Measurements from ENCODE around the gene DEFB118.

- TF ChIP-seq CTCF (IDR thresholded peaks at IDR 0.05; ENCODE audit: poor library complexity, severe bottlenecking) (no peak), POLR2AphosphoS5 (IDR thresholded peaks at IDR 0.05) (no peak), RAD21 (conservative IDR thresholded peaks at IDR 0.05) (no peak), EP300 (conservative IDR thresholded peaks at IDR 0.05; ENCODE audit: poor library complexity, severe bottlenecking) (no peak), REST (IDR thresholded peaks at IDR 0.05; ENCODE audit: borderline replicate concordance) (no peak), MXI1 (conservative IDR thresholded peaks at IDR 0.05; ENCODE audit: poor library complexity, severe bottlenecking) (no peak), EZH2 (IDR thresholded peaks at IDR 0.05; ENCODE audit: borderline replicate concordance, insufficient read depth, low read length, poor library complexity, severe bottlenecking) (no peak), TAF1 (IDR thresholded peaks at IDR 0.05; ENCODE audit: low read depth) (no peak), SMC3 (conservative IDR thresholded peaks at IDR 0.05; ENCODE audit: poor library complexity) (no peak)
Measured at GRCh38 chr20:31392836-31393235, 24.4 kb downstream of the DEFB118 start.

Measured in neural cell (in vitro differentiated cells).